Thymus (tissue), 11 donors: ENCODE measurements around the gene ZKSCAN3. TPM values are rescaled to one million over a fixed set of nuclear protein-coding genes. Genes with fewer than 3 reads are reported as not detected.
"Not testable (repeated sequence)": the region's sequence is repeated elsewhere in the genome, so short reads cannot be mapped to it uniquely, and the experiment has no call there.

Source experiments
- DNase-seq, 9 donors: peaks; one replicate each; pipeline ENCODE4 v3.0.0-alpha.2; 2013; ENCODE audit warnings: low spot score in 9 of 9, low read depth in 6 of 9, missing footprints in 1 of 9
- H3K27ac ChIP-seq, 2 donors: one replicate each; pipeline ENCODE4 v1.5.1; 2013; ENCODE audit warnings: control low read depth in 1 of 2, low read depth in 1 of 2, low read length in 1 of 2, mild to moderate bottlenecking in 1 of 2, moderate library complexity in 1 of 2
- H3K27me3 ChIP-seq, 2 donors: one replicate each; pipeline ENCODE4 v1.5.1; 2013; ENCODE audit warnings: low read length in 1 of 2; ENCODE audit not compliant: control insufficient read depth in 2 of 2, insufficient read depth in 1 of 2
- H3K36me3 ChIP-seq, 2 donors: one replicate each; pipeline ENCODE4 v1.5.1; 2013; ENCODE audit warnings: low read length in 1 of 2, mild to moderate bottlenecking in 1 of 2, moderate library complexity in 1 of 2; ENCODE audit not compliant: control insufficient read depth in 2 of 2, insufficient read depth in 2 of 2
- H3K4me1 ChIP-seq, 2 donors: one replicate each; pipeline ENCODE4 v1.5.1; 2013; ENCODE audit warnings: low read length in 2 of 2; ENCODE audit not compliant: control insufficient read depth in 2 of 2, insufficient read depth in 2 of 2
- H3K4me3 ChIP-seq, 2 donors: one replicate each; pipeline ENCODE4 v1.5.1; 2013; ENCODE audit warnings: low read length in 2 of 2, control low read depth in 1 of 2, mild to moderate bottlenecking in 1 of 2
- H3K9me3 ChIP-seq, 2 donors: one replicate each; pipeline ENCODE4 v1.5.1; 2013; ENCODE audit warnings: low read length in 1 of 2, mild to moderate bottlenecking in 1 of 2; ENCODE audit not compliant: control insufficient read depth in 2 of 2, insufficient read depth in 1 of 2
- WGBS: extraction: QIAGEN DNeasy Blood & Tissue Kit; methylation state at CpG from one replicate; pipeline ENCODE4 v1.1.7; 2013; 5-methylcytosine and 5-hydroxymethylcytosine counted together
- polyA plus RNA-seq: library from polyadenylated mRNA; stranded (reverse); fragments of 200-250 nt; gene quantifications from one replicate; pipeline ENCODE4 v1.2.3, GENCODE V29; 2013
- total RNA-seq: library from RNA; stranded (reverse); fragments of 120-200 nt; gene quantifications from one replicate; pipeline ENCODE4 v1.2.4, GENCODE V29; 2013
- donor health status: healthy.

The ZKSCAN3 gene
- total and polyA plus RNA-seq, 2 donors, result 3.2 to 5.1 TPM

- H3K4me1 ChIP-seq, result peaks cover 16 to 22% of the 10 kb centered on the region in 2 donors
- no peak overlapping the region for H3K27ac ChIP-seq
- WGBS, result 92% methylated on average over 2 of the region's 2 CpGs
- no peaks in the 10 kb centered on the region for H3K27me3 ChIP-seq
- H3K36me3 ChIP-seq, result peaks cover 0 to 2% of the 10 kb centered on the region in 2 donors
- no peak overlapping the region for H3K4me3 ChIP-seq
- DNase-seq, result no peak
- H3K9me3 ChIP-seq, result peaks cover 0 to 4% of the 10 kb centered on the region in 2 donors
These were observed 1.8 kb downstream of the ZKSCAN3 start for GRCh38 chr6:28351493-28351925.

- H3K27ac ChIP-seq, result no peak overlapping the region
- H3K4me3 ChIP-seq, result no peak overlapping the region
- H3K27me3 ChIP-seq, result no peaks in the 10 kb centered on the region
- H3K36me3 ChIP-seq, result peaks cover 0 to 2% of the 10 kb centered on the region in 2 donors
- H3K9me3 ChIP-seq, result peaks cover 0 to 10% of the 10 kb centered on the region in 2 donors
- H3K4me1 ChIP-seq, result peaks cover 16 to 22% of the 10 kb centered on the region in 2 donors
- no peak for DNase-seq
- WGBS, result 98% methylated on average over 3 of the region's 3 CpGs
These were observed 3.6 kb downstream of the ZKSCAN3 start for GRCh38 chr6:28353356-28353755.

DNA sequence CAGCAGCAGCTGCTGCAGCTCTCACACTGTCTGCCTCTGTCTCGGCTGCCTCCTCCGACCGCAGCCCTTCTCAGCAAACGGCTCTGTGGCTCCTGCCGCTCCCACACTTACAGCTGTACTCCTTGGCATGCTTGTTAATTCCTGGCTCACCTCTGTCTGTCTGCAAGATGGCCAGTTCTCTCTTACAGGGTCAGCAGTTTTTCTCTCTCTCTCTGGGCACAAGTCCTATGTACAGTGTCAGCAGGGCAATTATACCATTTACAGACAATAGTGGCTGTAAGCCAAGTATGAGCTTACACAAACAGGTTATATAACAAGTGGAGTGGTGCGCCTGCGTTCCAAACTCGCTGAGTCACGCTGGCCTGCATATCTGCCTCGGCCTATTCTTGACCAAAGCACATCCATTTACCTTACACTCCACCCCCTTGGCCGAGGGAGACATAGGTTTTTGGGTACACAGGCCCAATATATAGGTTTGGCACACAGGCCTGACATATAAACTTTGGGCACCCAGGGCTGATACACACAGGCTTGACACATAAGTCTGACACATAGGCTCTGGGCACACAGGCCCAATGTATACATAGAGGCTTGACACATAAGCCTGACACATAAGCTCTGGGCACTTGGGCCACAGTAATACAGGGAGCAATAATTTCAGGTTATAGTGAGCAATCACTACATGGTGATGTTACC lies 4.4 kb downstream of the ZKSCAN3 start:
- no peak overlapping the region for H3K4me3 ChIP-seq
- H3K27me3 ChIP-seq, result no peaks in the 10 kb centered on the region
- peaks cover 0 to 10% of the 10 kb centered on the region in 2 donors for H3K9me3 ChIP-seq
- H3K36me3 ChIP-seq, result peaks cover 0 to 2% of the 10 kb centered on the region in 2 donors
- H3K27ac ChIP-seq, result no peak overlapping the region
- WGBS, result 95% methylated on average over 11 of the region's 11 CpGs
- DNase-seq, result peak in 1 of 9 donors; percentile 2
- peaks cover 16 to 22% of the 10 kb centered on the region in 2 donors for H3K4me1 ChIP-seq

- peaks cover 0 to 10% of the 10 kb centered on the region in 2 donors for H3K9me3 ChIP-seq
- peaks cover 0 to 2% of the 10 kb centered on the region in 2 donors for H3K36me3 ChIP-seq
- H3K27me3 ChIP-seq, result no peaks in the 10 kb centered on the region
- DNase-seq, result no peak
- 96% methylated on average over 10 of the region's 10 CpGs for WGBS
- no peak overlapping the region for H3K4me3 ChIP-seq
- H3K4me1 ChIP-seq, result peaks cover 16 to 22% of the 10 kb centered on the region in 2 donors
- H3K27ac ChIP-seq, result no peak overlapping the region
These were observed 5.2 kb downstream of the ZKSCAN3 start for GRCh38 chr6:28354688-28355554.

- H3K4me3 ChIP-seq, result peak overlapping the region; percentile 48 to 61
- H3K27me3 ChIP-seq, result no peaks in the 10 kb centered on the region
- H3K9me3 ChIP-seq, result peaks cover 0 to 10% of the 10 kb centered on the region in 2 donors
- peaks cover 8 to 14% of the 10 kb centered on the region in 2 donors for H3K4me1 ChIP-seq
- DNase-seq, result peak; percentile 49 to 86 (median 74)
- WGBS, result 8% methylated on average over 19 of the region's 19 CpGs
- H3K36me3 ChIP-seq, result peaks cover 0 to 2% of the 10 kb centered on the region in 2 donors
- H3K27ac ChIP-seq, result peak overlapping the region; percentile 3 to 58
These were observed 6.3 kb downstream of the ZKSCAN3 start for GRCh38 chr6:28355743-28356665.

GRCh38 chr6:28356666-28357020 lies 6.9 kb downstream of the ZKSCAN3 start:
- 91% methylated on average over 7 of the region's 7 CpGs for WGBS
- Histone ChIP-seq H3K27ac (no peak overlapping the region), H3K4me3 (no peak overlapping the region), H3K9me3 (peaks cover 0 to 10% of the 10 kb centered on the region in 2 donors), H3K36me3 (peaks cover under 1 to 2% of the 10 kb centered on the region in 2 donors), H3K4me1 (peaks cover 6 to 12% of the 10 kb centered on the region in 2 donors), H3K27me3 (no peaks in the 10 kb centered on the region)
- no peak for DNase-seq

DNA sequence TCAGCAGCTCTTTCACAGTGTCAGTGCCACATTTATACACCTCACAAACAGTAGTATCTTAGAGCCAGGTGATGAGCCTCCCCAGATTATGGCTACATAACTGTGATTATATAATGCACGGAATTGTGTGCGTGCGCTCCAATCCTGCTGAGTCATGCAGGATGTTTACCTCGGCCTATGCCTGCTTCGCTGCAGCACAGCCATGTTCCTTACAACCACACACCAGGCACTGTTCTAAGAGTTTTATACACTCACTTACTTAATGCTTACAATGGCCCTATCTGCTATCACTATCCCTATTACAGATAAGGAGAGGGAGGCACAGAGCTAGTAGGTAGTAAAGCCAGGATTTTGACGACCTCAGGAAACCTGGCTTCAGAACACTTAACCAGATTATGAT lies 7.3 kb downstream of the ZKSCAN3 start:
- H3K36me3 ChIP-seq, result peaks cover 3 to 4% of the 10 kb centered on the region in 2 donors
- H3K27me3 ChIP-seq, result no peaks in the 10 kb centered on the region
- H3K9me3 ChIP-seq, result peaks cover 0 to 10% of the 10 kb centered on the region in 2 donors
- WGBS, result 87% methylated on average over 6 of the region's 6 CpGs
- no peak for DNase-seq
- peaks cover 6 to 12% of the 10 kb centered on the region in 2 donors for H3K4me1 ChIP-seq
- no peak overlapping the region for H3K4me3 ChIP-seq
- no peak overlapping the region for H3K27ac ChIP-seq

DNA sequence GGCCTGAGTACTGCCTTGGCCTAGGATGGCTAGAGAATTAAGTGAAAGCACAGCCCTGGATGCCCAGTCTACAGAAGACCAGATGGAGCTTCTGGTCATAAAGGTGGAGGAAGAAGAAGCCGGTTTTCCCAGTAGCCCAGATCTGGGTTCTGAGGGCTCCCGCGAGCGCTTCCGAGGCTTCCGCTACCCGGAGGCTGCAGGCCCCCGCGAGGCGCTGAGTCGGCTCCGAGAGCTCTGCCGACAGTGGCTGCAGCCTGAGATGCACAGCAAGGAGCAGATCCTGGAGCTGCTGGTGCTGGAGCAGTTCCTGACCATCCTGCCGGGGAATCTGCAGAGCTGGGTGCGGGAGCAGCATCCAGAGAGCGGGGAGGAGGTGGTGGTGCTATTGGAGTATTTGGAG lies 9.8 kb downstream of the ZKSCAN3 start:
- H3K9me3 ChIP-seq, H3K4me3 ChIP-seq, H3K27ac ChIP-seq, H3K27me3 ChIP-seq, DNase-seq, H3K36me3 ChIP-seq: not testable (repeated sequence)
- WGBS, result 98% methylated on average over 14 of the region's 16 CpGs
- H3K4me1 ChIP-seq, result peaks cover 6 to 12% of the 10 kb centered on the region in 2 donors
